Activated T-cell treated with anti-CD3 and anti-CD28 coated beads for 1 hour (primary cell): ENCODE results near the gene RBMS3.
"Not testable (repeated sequence)": the region's sequence is repeated elsewhere in the genome, so short reads cannot be mapped to it uniquely, and the experiment has no call there.

ENCODE experiments used
- DNase-seq: peaks from one replicate; pipeline ENCODE4 v3.0.0-alpha.2; 2020; ENCODE audit warnings: low read depth

RBMS3 gene

DNA sequence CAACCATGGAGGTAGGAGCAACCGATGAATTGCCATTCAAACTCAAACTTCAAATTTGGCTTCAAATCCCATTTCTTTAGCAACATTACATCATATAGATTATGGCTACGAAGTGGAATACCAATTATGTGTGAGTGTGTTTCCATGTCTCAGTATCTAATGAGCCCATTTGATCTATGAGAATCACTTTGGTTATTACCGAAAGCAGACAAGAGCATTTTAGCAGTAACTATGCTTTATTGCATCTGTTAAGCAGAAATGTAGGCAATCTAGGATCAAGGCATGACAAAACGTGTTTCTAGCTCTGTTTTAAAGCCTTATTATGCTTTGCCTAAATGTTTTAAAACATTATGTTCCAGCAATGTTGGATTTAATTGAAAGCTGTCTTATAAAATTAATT is 743.6 kb downstream of the RBMS3 start:
- DNase-seq = no peak

DNA sequence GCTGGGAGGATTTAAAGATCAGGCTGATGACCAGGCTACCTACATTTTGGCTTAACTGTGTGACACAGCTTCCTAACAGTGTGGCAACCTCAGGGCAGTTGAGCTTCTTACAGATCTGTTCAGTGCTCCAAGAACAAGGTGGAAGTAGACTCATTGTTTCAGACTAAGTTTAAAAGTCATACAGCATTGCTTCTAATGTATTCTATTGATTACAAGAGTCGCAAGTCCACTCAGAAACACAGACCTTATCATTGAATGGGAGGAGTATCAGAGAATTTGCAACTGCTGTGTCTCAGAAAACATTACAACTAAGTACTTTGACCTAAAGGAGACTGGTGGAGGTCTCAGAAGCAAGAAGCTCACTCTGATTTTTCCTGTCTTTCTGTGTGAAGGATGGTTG is 746.0 kb downstream of the RBMS3 start:
- DNase-seq = no peak

DNA sequence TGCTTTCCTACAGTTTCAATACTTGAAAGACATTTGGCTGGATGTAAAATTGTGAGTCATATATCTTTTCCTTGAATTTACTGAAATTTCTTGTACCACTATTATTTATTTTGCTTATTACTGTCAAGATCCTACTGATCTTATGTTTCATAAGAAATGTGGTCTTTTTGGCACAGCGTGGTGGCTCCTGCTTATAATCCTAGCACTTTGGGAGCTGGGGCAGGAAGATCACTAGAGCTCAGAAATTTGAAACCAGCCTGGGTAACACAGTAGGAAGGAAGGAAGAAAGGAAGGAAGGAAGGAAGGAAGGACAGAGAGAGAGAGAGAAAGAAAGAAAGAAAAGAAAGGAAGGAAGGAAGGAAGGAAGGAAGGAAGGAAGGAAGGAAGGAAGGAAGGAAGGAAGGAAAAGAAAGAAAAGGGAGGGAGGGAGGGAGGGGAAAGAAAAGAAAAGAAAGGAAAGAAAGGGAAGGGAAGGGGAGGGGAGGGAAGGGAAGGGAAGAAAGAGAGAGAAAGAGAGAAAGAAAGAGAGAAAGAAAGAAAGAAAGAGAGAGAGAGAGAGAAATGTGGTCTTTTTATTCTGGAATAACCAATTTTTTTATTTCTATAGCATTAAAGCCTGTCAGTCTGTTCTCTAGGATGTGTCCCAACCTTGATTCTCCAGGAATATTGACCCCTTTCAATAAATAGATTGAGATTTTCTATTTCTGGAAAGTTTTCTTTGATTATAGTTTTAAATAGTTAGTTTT is 753.5 kb downstream of the RBMS3 start:
- DNase-seq = no peak

DNA sequence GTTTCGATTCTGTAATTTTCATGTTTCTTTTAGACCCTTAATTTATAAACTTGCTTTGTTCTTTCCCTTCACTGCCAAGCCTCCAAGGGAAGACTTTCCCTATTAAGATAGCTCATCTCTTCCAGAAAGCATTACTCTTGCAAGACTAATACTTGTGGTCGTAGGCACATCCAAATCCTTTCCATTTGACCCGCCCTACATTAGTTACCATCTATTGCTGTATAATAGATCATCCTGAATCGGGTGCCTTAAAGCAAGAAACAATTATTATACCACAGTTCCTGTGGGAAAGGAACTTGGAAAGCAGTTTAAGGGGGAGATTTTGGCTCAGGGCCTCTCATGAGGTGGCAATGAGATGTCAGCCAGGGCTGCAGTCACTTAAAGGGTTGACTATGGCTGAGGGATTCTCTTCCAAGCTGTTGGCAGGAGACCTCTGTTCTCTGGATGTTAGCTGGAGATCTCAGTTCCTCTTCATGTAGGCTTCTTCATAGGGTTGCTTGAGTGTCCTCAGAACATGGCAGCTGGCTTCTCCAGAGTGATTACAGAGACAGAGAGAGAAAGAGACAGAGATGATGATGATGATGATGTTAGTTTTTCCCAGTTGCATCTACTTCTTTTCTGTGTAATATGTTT is 755.2 kb downstream of the RBMS3 start:
- no peak for DNase-seq

DNA sequence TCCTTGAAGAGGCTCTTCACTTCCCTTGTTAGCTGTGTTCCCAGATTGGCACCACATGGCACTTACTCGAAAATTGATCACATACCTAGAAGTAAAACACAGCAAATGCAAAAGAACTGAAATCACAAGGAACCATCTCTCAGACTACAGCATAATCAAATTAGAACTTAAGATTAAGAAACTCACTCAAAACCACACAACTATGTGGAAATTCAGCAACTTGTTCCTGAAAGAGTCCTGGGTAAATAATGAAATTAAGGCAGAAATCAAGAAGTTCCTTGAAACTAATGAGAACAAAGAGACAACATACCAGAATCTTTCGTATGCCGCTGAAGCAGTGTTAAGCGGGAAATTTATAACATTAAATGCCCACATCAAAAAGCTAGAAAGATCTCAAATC is 759.3 kb downstream of the RBMS3 start:
- DNase-seq = no peak

DNA sequence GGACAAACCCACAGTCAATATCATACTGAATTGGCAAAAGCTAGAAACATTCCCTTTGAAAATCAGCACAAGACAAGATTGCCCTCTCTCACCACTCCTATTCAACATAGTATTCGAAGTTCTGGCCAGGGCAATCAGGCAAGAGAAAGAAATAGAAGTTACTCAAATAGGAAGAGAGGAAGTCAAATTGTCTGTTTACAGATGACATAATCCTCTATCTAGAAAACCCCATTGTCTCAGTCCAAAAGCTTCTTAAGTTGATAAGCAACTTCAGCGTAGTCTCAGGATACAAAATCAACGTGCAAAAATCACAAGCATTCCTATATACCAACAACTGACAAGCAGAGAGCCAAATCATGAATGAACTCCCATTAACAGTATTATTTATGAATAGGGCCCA is 760.6 kb downstream of the RBMS3 start:
- DNase-seq = not testable (repeated sequence)

DNA sequence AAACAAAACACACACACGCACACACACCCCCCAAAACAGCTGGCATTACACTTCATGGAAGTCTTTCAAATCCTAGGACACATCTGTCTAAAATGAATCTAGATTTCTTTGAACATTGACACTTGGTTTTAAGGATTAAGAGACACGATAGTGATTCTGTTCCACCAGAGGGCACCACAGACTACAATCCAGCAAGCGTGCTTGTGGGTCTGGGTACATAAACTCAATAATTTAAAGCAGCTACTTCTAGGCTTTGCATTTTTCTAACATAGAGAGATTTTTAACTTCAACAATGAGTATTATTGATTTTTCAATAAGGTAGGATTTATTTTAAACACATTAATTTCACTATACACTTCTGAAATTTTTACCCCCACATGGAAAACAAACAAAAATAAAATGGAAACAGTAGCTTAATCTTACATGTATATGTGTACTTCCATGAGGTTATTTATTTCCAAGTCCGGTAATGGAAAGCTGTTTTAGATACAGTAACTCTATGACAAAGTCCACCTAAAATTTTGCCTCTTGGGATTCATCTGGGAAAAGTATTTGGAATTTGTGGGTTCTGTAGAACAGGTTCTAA is 761.5 kb downstream of the RBMS3 start:
- DNase-seq = peak; percentile 33

DNA sequence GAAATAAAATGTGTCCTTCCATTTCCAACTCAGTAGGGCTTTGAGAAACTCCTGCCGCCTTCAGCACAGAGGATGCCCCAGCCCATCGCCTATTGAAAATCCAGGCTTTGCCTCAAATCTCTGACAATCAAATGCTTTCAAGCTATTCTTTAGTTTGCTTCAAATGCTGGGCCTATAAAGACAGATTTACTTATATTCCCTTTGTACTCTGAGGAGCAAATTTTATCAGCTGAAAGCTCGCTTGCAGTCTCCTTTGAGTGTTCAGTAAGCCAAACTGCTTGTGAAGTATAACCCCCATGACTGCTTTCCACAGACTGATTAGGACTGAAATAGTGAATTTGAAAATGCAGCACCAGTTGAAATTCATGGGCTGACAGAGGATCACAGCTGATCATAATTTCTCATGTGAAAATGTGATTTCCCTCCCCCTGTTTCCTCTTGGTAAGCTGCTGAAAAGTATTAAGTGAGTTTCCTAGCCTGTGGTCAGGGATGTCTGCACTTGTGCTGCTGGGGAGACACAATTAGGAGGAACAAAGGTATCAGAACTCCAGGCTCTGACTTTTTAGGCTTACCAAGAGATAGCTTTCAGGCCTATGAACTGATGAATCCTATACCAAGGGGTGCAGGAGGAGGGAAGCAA is 762.2 kb downstream of the RBMS3 start:
- no peak for DNase-seq

DNA sequence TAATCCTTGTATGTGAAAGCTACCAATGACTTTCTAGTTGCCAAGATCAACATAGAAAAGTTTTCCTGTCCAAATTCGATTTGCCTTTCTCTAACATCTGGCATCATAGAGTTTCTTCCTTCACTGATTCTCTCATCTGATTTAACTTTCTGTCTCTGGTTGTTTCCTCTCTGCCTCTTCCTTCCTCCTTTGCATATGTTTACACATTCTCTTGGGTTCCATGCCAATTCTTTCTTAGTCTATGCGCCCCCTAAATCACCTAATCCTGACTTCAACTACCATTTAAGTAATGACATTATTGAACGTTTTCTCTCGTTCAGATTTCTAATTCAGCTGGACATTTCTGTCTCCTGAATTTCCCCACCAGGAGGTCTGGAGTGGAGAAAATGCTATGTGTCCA is 763.6 kb downstream of the RBMS3 start:
- no peak for DNase-seq

DNA sequence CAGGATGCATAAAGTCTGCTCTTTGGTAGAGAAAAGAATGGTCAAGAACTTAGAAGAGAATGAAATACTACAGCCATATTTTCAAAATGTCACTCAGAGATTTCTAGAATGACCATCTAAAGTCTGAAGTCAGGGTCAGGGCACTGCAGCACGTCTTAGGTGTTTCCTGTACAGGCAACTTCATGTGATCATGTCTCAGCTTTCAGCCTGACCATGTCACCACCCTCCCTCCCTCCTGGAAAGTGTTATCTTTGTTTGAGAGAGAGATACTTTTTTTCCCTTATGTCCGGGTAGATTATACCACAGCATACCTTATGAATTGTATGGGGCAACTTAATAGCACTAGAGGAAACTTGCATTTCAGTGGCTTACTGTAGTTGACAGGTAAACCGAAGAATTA is 767.6 kb downstream of the RBMS3 start:
- DNase-seq = no peak

DNA sequence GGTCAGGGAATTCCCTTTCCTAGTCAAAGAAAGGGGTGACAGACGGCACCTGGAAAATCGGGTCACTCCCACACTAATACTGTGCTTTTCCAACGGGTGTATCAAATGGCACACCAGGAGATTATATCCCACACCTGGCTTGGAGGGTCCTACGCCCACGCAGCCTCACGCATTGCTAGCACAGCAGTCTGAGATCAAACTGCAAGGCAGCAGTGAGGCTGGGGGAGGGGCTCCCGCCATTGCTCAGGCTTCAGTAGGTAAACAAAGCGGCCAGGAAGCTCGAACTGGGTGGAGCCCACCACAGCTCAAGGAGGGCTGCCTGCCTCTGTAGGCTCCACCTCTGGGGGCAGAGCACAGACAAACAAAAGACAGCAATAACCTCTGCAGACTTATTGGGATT is 769.2 kb downstream of the RBMS3 start:
- not testable (repeated sequence) for DNase-seq

DNA sequence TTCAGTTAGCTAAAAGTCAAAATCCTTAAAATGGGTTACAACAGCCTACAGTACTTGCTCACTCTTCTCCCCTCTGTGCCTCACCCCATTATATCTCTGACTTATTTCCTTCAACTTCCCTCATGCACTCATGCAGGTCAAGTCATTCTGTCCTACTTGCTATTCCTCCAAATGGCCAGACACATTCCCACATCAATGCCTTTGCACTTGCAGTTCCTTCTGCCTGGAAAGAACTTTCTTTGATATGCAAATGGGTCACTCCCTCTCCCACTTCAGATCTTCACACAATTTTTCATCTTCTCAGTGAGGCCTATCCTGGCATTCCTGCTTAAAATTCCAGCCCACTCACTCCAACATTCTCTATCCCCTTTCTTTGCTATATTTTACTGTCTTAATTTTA is 778.4 kb downstream of the RBMS3 start:
- no peak for DNase-seq
